MM.1S (cell line): Measurements from ENCODE around the gene SLC6A3.

Source experiments
- DNase-seq: peaks from one replicate; pipeline ENCODE4 v3.0.0-alpha.2; 2015
- H2AFZ ChIP-seq: fragments of 300-600 bp; sonication (generic); 2 replicates; pipeline ENCODE4 v1.6.0; 2016; ENCODE audit warnings: antibody characterized with exemption, low read length
- H3F3A ChIP-seq: fragments of 300-600 bp; sonication (generic); 2 replicates; pipeline ENCODE4 v1.6.1; 2016; ENCODE audit warnings: mild to moderate bottlenecking, antibody characterized with exemption, low read length, moderate library complexity, mixed read lengths; ENCODE audit not compliant: insufficient read depth
- H3K27ac ChIP-seq: fragments of 300-600 bp; sonication (generic); 2 replicates; pipeline ENCODE4 v1.5.1; 2016; ENCODE audit warnings: mild to moderate bottlenecking, low read length
- H3K27me3 ChIP-seq: fragments of 300-600 bp; sonication (generic); replicated peaks from 2 replicates; pipeline ENCODE4 v1.6.0; 2016; ENCODE audit warnings: low read length; ENCODE audit not compliant: insufficient read depth
- H3K36me3 ChIP-seq: fragments of 300-600 bp; sonication (generic); replicated peaks from 2 replicates; pipeline ENCODE4 v1.6.1; 2016; ENCODE audit warnings: mild to moderate bottlenecking, low read length, mixed read lengths; ENCODE audit not compliant: insufficient read depth
- H3K4me1 ChIP-seq: fragments of 300-600 bp; sonication (generic); 2 replicates; pipeline ENCODE4 v1.6.1; 2016; ENCODE audit warnings: low read length, mixed read lengths
- H3K4me2 ChIP-seq: fragments of 300-600 bp; sonication (generic); 2 replicates; pipeline ENCODE4 v1.6.0; 2016; ENCODE audit warnings: low read depth, low read length
- H3K4me3 ChIP-seq: fragments of 300-600 bp; sonication (generic); 2 replicates; pipeline ENCODE4 v1.5.1; 2016; ENCODE audit warnings: low read length, mixed read lengths
- H3K79me2 ChIP-seq: fragments of 300-600 bp; sonication (generic); 2 replicates; pipeline ENCODE4 v1.6.1; 2016; ENCODE audit warnings: mixed run types, low read length, mixed read lengths
- H3K9ac ChIP-seq: fragments of 300-600 bp; sonication (generic); 2 replicates; pipeline ENCODE4 v1.6.1; 2016; ENCODE audit warnings: low read length, mixed read lengths
- H3K9me2 ChIP-seq: fragments of 300-600 bp; sonication (generic); replicated peaks from 2 replicates; pipeline ENCODE4 v1.6.1; 2016; ENCODE audit warnings: mild to moderate bottlenecking, low read length, mixed read lengths; ENCODE audit not compliant: insufficient read depth
- H3K9me3 ChIP-seq: fragments of 300-600 bp; sonication (generic); replicated peaks from 2 replicates; pipeline ENCODE4 v1.6.1; 2016; ENCODE audit warnings: mild to moderate bottlenecking, low read length, mixed read lengths; ENCODE audit not compliant: insufficient read depth
- H4K20me1 ChIP-seq: fragments of 300-600 bp; sonication (generic); 2 replicates; pipeline ENCODE4 v1.6.1; 2016; ENCODE audit warnings: mild to moderate bottlenecking, low read length, moderate library complexity, mixed read lengths; ENCODE audit not compliant: insufficient read depth
- EZH2 ChIP-seq: fragments of 300-600 bp; sonication (generic); optimal IDR thresholded peaks from 2 replicates; pipeline ENCODE3; 2017; ENCODE audit warnings: low read depth, mild to moderate bottlenecking, antibody characterized with exemption, low read length, mixed read lengths
- EZH2phosphoT487 ChIP-seq: fragments of 300-600 bp; sonication (generic); IDR thresholded peaks from 2 replicates; pipeline ENCODE4 v1.6.1; 2018; ENCODE audit warnings: antibody characterized with exemption, low read length
- TF ChIP-seq, protein P1 (sequence below): fragments of 300-600 bp; sonication (generic); IDR thresholded peaks from 2 replicates; pipeline ENCODE4 v1.5.1; 2016; ENCODE audit warnings: antibody characterized with exemption, low read length, mixed read lengths

The SLC6A3 gene

DNA sequence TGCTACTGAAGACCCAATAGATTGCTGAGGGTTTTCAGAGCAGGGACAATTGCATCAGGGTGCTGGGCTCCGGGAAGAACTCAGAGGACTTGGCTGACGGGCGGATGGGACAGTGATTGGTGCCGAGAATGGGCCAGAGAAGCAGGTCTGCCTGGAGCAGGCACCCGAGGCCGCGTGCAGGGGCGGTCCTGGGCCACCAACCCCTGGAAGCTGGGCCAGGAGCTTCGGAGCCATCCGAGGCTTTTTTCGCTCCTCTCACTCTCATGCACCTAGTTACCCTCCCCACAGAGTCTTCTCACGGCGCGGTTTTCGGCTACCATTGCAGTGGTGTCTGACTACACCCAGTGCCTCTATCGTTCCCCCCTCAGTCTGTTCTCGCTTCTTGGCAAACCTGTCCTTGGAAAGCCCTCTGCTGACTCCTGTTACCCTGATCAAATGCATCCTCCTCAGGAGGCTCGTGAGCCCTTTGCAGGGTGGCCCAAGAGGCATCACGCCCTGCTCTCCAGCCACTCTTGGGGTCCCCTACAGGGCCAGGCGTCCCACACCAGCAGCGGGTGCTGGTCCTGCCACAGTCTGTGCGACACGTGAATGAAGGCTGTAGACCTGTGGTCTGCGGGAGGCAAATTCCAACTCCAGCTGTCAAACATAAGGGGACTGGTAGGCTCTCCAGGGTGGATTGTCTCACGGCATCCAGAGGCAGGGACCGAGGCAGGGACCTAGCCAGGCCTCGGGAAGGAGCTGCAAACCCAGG lies 99.2 kb downstream of the SLC6A3 start:
- no peak for DNase-seq
- Histone ChIP-seq H2AFZ (no peak overlapping the region), H3K4me3 (peak overlapping the region; percentile 81), H3K9ac (peak overlapping the region; percentile 88; the same call in 1 of the 2 replicates), H3K4me1 (peaks cover 22% of the 10 kb centered on the region), H3F3A (peaks cover 33% of the 10 kb centered on the region), H3K4me2 (peak overlapping the region; percentile 94), H3K27me3 (no peaks in the 10 kb centered on the region), H4K20me1 (no peaks in the 10 kb centered on the region), H3K27ac (no peak overlapping the region), H3K9me3 (no peaks in the 10 kb centered on the region), H3K36me3 (peaks cover 15% of the 10 kb centered on the region; the same call in 1 of the 2 replicates), H3K9me2 (no peaks in the 10 kb centered on the region), H3K79me2 (peaks cover 50% of the 10 kb centered on the region)
- no peak for TF ChIP-seq EZH2
- TF ChIP-seq, protein P1, sequence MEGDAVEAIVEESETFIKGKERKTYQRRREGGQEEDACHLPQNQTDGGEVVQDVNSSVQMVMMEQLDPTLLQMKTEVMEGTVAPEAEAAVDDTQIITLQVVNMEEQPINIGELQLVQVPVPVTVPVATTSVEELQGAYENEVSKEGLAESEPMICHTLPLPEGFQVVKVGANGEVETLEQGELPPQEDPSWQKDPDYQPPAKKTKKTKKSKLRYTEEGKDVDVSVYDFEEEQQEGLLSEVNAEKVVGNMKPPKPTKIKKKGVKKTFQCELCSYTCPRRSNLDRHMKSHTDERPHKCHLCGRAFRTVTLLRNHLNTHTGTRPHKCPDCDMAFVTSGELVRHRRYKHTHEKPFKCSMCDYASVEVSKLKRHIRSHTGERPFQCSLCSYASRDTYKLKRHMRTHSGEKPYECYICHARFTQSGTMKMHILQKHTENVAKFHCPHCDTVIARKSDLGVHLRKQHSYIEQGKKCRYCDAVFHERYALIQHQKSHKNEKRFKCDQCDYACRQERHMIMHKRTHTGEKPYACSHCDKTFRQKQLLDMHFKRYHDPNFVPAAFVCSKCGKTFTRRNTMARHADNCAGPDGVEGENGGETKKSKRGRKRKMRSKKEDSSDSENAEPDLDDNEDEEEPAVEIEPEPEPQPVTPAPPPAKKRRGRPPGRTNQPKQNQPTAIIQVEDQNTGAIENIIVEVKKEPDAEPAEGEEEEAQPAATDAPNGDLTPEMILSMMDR = no peak
- no peak for TF ChIP-seq EZH2phosphoT487

DNA sequence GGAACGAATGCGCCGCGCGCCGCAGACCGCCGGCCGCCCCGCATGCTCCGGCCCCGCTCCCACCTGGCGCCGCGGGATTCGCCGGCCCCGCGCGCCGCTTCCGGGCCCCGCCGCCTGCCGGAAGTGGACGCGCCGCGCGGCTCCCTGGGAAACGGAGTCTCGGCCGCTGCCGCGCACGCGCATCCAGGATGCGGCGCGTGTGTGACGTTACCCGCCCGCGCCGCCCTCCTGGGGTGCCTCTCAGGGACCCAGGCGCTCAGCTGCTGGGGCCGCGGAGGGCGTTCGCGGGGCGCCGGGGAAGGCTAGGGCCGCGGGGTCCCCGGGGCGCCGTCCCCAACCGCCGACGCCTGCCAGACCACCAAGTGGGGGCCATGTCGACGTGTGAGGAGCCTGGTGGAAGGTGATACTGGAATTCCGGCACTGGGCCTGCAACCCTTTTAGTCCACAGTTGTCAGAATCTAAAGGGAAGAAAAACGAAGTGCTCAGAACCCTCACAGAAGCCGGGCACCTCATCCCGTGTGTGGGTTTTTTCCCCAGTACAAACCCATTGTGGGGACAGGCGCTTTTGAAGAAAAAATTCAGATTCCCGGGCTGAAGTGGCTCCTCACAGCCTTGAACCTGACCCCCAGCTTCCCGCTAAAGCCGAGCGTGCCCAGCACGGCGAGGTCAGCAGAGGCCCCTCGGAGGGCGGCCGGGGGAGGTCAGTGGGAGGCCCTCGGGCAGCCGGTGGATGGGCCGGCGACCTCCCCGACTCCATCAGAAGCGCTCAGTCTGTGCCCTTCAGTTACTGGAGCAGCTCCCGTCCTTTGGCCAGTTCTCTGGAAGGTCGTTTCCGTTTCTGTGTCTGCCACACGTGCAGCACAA lies 100.0 kb downstream of the SLC6A3 start, which contains the start of gene CLPTM1L:
TSS of gene CLPTM1L (minus strand) at position 125 of the 864 bp plus-strand sequence. CDS start 258 bp downstream, outside the sequence.
- H3F3A ChIP-seq = peaks cover 39% of the 10 kb centered on the region
- H3K4me3 ChIP-seq = peak within 1 kb of the TSS; percentile 93
- H2AFZ ChIP-seq = peak within 1 kb of the TSS; percentile 57
- peaks cover 29% of the 10 kb centered on the region for H3K4me1 ChIP-seq
- peaks cover 22% of the 10 kb centered on the region; the same call in 1 of the 2 replicates for H3K36me3 ChIP-seq
- peak within 1 kb of the TSS; percentile 98 for H3K27ac ChIP-seq
- peak within 1 kb of the TSS; percentile 98 for H3K9ac ChIP-seq
- peaks cover 58% of the 10 kb centered on the region for H3K79me2 ChIP-seq
- H3K27me3 ChIP-seq = no peaks in the 10 kb centered on the region
- peak within 1 kb of the TSS; percentile 94 for H3K4me2 ChIP-seq
- no peak for TF ChIP-seq EZH2
- TF ChIP-seq EZH2phosphoT487 = no peak
- TF ChIP-seq, protein P1 = no peak
- no peaks in the 10 kb centered on the region for H3K9me2 ChIP-seq
- DNase-seq = peak; percentile 94
- H3K9me3 ChIP-seq = no peaks in the 10 kb centered on the region
- no peaks in the 10 kb centered on the region for H4K20me1 ChIP-seq

DNA sequence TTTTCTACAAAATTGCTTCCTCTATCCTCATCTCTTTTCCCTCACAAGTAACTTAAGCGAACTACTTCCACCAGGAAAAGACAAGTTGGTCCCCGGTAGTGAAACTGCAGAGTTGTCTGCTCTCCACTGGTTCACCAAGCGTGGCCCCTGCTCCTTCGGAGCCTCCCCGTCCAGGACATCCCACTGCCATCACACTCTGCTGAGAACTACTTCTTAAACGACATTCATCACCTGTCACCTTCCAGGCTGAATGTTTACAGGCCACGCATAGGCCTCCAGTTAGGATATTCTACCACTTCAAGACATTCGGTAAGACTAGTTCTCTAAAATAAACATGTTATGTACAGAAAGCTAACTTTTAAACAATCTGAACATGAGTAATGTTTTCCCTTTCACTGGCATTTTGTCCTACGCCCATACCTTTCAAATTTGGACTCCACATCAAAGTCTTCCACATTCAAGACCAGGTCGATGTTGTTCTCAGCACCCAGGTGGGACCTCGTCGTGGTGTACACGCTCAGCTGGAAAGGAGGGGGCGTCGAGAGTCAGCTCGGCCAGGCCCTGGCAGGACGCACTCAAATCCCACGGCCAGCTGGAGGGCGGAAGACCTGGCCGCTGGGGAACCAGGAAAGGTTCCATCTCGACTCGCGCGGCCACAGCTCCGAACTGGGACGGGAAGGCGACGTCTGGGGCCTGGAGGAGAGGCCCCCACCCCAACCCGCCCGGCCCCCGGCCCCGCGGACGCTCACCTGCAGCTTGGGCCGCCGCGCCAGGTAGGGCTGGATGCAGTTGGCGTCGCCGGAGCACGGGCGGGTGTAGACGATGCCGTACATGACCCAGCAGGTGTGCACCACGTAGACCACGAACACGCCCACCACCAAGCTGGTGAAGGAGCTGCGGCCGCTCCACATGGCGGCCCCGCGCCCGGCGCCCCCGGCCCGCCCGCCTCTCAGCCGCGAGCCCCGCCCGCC lies 101.0 kb downstream of the SLC6A3 start:
- Histone ChIP-seq H4K20me1 (no peaks in the 10 kb centered on the region), H3K27me3 (no peaks in the 10 kb centered on the region), H3K9ac (peak overlapping the region; percentile 98), H2AFZ (no peak overlapping the region), H3K4me2 (peak overlapping the region; percentile 92), H3K9me3 (no peaks in the 10 kb centered on the region), H3K4me1 (peaks cover 33% of the 10 kb centered on the region), H3K9me2 (no peaks in the 10 kb centered on the region), H3K79me2 (peaks cover 68% of the 10 kb centered on the region), H3F3A (peaks cover 42% of the 10 kb centered on the region), H3K36me3 (peaks cover 26% of the 10 kb centered on the region; the same call in 1 of the 2 replicates), H3K27ac (peak overlapping the region; percentile 98), H3K4me3 (peak overlapping the region; percentile 93)
- no peak for DNase-seq
- TF ChIP-seq, protein P1 = no peak
- TF ChIP-seq EZH2 (no peak), EZH2phosphoT487 (no peak)
